ENCODE results near the gene FEN1. TPM values are rescaled to one million over a fixed set of nuclear protein-coding genes. Genes with fewer than 3 reads are reported as not detected.

The FEN1 gene
- total and polyA plus RNA-seq, 2 of the 13 experiments (the other 11 are each of a cell fraction or from before 2014, with no cell fraction given), result 12.4 to 102 TPM

DNA sequence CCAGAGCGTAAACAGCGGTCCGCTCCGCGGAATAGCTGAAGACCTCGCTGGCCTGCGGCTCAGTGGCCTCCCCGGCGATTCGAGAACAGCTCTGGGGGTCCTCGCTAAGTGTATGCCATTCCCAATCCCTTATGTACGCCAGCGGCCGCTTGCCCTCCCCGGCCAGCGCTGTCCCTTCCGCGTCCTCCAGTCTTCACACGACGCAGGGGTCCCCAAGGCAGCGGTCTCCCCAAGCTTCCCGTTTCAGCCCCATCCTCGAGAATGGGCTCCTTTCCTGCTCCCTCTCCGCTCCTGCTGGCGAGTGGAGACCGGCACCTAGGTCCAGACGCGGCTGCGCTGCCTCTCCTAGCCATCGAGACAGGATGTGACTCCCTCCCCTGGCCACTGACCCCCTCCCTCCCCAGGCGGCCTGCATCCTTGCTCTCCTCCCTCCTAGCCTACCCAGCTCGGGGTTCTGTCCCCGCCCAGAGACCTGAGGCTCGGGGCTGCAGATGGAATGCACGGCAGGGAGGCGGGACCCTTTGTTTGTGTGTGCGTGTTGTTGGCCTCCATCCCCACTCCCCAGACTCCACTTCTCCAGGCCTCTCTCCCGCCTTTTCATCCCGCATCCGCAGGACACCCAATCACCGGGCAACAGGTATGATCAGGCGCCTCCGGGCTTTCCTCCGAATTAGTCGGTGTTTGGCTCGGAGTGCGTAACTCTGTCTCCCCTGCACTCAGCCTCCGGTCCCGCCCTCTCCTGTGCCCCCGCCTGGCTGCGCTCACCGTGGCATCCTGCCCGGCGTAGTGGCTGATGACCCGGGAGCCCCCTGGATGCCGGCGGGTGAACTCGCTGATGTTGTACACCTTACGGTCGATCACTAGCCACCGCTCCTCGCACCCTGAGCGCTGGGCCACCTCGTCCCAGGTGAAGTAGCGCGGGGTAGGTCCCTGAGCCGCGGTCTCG lies 23.4 kb downstream of the FEN1 start (continued):
- TF ChIP-seq, protein P1, sequence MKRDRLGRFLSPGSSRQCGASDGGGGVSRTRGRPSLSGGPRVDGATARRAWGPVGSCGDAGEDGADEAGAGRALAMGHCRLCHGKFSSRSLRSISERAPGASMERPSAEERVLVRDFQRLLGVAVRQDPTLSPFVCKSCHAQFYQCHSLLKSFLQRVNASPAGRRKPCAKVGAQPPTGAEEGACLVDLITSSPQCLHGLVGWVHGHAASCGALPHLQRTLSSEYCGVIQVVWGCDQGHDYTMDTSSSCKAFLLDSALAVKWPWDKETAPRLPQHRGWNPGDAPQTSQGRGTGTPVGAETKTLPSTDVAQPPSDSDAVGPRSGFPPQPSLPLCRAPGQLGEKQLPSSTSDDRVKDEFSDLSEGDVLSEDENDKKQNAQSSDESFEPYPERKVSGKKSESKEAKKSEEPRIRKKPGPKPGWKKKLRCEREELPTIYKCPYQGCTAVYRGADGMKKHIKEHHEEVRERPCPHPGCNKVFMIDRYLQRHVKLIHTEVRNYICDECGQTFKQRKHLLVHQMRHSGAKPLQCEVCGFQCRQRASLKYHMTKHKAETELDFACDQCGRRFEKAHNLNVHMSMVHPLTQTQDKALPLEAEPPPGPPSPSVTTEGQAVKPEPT (CRISPR knock-in tag; IDR thresholded peaks at IDR 0.05; ENCODE audit: low read depth), result no peak
- TF ChIP-seq, protein P2, sequence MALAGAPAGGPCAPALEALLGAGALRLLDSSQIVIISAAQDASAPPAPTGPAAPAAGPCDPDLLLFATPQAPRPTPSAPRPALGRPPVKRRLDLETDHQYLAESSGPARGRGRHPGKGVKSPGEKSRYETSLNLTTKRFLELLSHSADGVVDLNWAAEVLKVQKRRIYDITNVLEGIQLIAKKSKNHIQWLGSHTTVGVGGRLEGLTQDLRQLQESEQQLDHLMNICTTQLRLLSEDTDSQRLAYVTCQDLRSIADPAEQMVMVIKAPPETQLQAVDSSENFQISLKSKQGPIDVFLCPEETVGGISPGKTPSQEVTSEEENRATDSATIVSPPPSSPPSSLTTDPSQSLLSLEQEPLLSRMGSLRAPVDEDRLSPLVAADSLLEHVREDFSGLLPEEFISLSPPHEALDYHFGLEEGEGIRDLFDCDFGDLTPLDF (CRISPR knock-in tag; IDR thresholded peaks at IDR 0.05), result no peak
- TF ChIP-seq MED1 (CRISPR knock-in tag; IDR thresholded peaks at IDR 0.05) (no peak), MYC (CRISPR knock-in tag; IDR thresholded peaks at IDR 0.05; ENCODE audit: borderline replicate concordance) (no peak), ZNF556 (CRISPR knock-in tag; IDR thresholded peaks at IDR 0.05; ENCODE audit: borderline replicate concordance) (no peak), PHB2 (IDR thresholded peaks at IDR 0.05; ENCODE audit: partially characterized antibody) (no peak), SMAD3 (CRISPR knock-in tag; IDR thresholded peaks at IDR 0.05) (no peak), JDP2 (CRISPR knock-in tag; IDR thresholded peaks at IDR 0.05; ENCODE audit: borderline replicate concordance) (no peak), ZNF841 (CRISPR knock-in tag; IDR thresholded peaks at IDR 0.05; ENCODE audit: borderline replicate concordance) (no peak; the same call in 1 of the 2 replicates), MAF1 (CRISPR knock-in tag; IDR thresholded peaks at IDR 0.05; ENCODE audit: borderline replicate concordance) (no peak), MYNN (CRISPR knock-in tag; IDR thresholded peaks at IDR 0.05; ENCODE audit: low read depth) (no peak), CENPT (CRISPR knock-in tag; IDR thresholded peaks at IDR 0.05; ENCODE audit: low read depth) (no peak), NFE2 (CRISPR knock-in tag; IDR thresholded peaks at IDR 0.05) (no peak), ZBTB20 (CRISPR knock-in tag; IDR thresholded peaks at IDR 0.05; ENCODE audit: borderline replicate concordance, low read depth) (no peak)
- TF ChIP-seq, protein P3, sequence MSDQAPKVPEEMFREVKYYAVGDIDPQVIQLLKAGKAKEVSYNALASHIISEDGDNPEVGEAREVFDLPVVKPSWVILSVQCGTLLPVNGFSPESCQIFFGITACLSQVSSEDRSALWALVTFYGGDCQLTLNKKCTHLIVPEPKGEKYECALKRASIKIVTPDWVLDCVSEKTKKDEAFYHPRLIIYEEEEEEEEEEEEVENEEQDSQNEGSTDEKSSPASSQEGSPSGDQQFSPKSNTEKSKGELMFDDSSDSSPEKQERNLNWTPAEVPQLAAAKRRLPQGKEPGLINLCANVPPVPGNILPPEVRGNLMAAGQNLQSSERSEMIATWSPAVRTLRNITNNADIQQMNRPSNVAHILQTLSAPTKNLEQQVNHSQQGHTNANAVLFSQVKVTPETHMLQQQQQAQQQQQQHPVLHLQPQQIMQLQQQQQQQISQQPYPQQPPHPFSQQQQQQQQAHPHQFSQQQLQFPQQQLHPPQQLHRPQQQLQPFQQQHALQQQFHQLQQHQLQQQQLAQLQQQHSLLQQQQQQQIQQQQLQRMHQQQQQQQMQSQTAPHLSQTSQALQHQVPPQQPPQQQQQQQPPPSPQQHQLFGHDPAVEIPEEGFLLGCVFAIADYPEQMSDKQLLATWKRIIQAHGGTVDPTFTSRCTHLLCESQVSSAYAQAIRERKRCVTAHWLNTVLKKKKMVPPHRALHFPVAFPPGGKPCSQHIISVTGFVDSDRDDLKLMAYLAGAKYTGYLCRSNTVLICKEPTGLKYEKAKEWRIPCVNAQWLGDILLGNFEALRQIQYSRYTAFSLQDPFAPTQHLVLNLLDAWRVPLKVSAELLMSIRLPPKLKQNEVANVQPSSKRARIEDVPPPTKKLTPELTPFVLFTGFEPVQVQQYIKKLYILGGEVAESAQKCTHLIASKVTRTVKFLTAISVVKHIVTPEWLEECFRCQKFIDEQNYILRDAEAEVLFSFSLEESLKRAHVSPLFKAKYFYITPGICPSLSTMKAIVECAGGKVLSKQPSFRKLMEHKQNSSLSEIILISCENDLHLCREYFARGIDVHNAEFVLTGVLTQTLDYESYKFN (CRISPR knock-in tag; conservative IDR thresholded peaks at IDR 0.05), result no peak
- TF ChIP-seq, protein P4, sequence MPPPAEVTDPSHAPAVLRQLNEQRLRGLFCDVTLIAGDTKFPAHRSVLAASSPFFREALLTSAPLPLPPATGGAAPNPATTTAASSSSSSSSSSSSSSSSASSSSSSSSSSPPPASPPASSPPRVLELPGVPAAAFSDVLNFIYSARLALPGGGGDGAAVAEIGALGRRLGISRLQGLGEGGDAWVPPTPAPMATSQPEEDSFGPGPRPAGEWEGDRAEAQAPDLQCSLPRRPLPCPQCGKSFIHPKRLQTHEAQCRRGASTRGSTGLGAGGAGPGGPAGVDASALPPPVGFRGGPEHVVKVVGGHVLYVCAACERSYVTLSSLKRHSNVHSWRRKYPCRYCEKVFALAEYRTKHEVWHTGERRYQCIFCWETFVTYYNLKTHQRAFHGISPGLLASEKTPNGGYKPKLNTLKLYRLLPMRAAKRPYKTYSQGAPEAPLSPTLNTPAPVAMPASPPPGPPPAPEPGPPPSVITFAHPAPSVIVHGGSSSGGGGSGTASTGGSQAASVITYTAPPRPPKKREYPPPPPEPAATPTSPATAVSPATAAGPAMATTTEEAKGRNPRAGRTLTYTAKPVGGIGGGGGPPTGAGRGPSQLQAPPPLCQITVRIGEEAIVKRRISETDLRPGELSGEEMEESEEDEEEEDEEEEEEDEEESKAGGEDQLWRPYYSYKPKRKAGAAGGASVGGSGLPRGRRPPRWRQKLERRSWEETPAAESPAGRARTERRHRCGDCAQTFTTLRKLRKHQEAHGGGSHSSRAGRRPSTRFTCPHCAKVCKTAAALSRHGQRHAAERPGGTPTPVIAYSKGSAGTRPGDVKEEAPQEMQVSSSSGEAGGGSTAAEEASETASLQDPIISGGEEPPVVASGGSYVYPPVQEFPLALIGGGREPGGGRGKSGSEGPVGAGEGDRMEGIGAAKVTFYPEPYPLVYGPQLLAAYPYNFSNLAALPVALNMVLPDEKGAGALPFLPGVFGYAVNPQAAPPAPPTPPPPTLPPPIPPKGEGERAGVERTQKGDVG (CRISPR knock-in tag; IDR thresholded peaks at IDR 0.05; ENCODE audit: borderline replicate concordance), result no peak
- TF ChIP-seq, protein P5, sequence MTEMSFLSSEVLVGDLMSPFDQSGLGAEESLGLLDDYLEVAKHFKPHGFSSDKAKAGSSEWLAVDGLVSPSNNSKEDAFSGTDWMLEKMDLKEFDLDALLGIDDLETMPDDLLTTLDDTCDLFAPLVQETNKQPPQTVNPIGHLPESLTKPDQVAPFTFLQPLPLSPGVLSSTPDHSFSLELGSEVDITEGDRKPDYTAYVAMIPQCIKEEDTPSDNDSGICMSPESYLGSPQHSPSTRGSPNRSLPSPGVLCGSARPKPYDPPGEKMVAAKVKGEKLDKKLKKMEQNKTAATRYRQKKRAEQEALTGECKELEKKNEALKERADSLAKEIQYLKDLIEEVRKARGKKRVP (CRISPR knock-in tag; IDR thresholded peaks at IDR 0.05), result no peak; a peak in 1 of 4 replicates
